ENCODE data around the gene NRG2.

Gene NRG2

DNA sequence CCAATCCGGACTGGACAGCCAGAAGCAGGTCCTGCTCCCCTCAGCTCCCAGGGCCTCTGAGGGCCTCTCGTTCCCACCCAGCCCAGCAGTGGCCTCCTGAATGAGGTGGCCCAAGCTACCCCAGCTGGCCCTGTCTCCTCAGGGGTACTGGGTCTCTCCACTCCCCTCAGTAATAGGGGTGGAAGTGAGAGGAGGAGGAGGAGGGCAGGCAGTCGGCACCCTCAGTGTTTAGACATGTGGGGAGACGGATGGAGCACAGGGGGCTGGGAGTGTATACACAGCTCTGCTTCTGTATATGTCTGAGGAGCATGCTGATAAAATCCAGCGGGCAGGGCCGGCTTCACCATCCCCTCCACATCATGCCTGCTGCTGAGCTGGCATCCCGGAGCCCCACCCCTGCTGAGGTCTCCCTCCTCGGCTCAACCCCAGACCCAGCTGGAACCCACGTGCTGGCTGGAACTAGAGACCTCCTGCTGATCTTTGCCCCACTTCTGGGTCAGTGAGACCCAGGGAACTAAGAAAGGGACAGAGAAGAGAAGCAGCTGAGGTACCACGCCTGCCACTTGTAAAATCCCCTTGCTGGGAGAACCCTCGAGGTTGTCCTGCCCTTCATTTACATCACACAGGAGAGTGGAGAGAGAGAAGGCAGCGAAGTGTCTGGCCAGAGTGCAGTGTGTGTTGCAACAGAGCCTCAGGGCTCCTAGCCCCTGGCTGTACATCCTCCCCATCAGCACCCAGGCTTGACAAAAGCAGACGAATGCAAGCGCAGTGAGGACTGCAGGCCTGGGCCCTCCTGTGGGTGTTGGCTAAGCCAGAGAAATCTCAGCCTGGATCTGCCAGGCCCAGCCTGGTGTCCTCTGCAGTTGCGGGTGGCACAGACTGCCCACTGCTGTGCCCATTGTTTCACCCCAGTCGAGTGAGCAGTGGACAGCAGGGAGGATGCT is 170.0 kb downstream of the NRG2 start:
- DNase-seq: no peak

DNA sequence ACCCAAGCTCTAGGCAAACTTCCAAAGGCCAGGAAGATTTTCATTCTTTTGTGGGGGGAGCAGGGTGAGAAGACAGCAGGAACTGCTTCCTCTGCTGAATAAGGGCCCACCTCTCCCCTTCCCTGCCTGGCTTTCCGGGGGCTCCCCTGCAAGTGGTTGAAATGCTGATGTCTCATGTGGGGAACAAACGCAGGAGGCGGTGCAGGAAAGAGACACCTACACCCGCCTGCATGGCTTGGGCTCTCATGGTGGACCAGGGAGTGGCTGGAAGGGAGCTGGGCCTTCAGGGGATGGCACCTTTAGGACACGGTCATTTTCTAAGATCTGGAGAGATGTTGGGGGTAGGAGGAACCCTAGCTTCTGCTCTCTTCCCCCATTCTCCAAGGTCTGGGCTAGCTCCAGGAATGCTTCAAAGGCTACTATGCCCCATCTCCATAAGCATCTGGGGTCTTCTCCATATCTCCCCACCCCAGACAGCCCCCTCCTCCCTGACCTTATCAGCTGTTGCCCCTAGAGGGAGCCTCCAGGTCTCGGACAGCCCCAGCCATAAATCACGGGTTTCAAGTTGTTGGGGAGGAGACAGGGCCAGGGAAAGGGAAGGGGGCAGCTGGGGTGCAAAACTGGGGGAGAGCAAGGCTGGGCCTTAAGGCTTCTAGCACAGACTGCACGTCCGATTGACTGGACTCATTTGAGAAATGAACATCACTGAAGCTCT is 170.9 kb downstream of the NRG2 start:
- DNase-seq: no peak

DNA sequence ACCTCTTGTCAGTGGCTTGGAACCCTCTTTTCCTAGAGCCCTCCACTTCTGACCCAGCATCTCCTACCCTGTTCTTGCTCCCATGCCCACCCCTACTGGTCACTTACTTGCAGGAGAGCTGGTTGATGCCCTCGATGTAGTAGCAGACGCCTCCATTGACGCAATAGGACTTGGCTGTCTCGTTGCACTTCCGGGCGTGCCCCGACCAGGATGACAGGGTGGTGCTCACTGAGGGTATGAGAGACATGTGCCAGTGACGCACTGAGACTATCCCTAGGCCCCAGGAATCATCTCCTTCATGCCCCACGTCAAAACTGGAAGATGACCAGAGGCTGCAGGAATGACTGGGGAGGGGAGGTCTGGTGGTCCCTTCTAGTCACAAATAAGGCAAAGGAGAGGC is 171.5 kb downstream of the NRG2 start:
- no peak for DNase-seq

DNA sequence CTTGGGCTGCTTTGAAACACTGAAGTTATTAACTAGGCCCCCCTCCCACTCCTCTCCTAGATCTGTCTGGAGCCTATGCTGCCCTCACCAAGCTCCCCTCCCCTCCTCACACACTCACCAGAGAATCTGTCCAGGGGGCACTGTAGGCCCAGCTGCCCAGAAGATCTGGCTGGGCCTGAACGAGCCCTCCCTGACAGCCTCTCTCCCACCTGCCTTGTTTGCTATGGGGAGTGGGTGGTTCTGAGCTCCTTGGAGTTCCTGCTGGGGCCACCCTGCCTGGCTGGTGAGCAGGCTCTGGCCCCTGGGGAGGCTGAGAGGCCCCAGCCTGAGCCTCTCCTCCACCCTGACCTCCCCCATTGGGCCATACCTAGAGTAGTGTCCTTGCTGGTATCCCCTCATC is 172.4 kb downstream of the NRG2 start:
- no peak for DNase-seq

DNA sequence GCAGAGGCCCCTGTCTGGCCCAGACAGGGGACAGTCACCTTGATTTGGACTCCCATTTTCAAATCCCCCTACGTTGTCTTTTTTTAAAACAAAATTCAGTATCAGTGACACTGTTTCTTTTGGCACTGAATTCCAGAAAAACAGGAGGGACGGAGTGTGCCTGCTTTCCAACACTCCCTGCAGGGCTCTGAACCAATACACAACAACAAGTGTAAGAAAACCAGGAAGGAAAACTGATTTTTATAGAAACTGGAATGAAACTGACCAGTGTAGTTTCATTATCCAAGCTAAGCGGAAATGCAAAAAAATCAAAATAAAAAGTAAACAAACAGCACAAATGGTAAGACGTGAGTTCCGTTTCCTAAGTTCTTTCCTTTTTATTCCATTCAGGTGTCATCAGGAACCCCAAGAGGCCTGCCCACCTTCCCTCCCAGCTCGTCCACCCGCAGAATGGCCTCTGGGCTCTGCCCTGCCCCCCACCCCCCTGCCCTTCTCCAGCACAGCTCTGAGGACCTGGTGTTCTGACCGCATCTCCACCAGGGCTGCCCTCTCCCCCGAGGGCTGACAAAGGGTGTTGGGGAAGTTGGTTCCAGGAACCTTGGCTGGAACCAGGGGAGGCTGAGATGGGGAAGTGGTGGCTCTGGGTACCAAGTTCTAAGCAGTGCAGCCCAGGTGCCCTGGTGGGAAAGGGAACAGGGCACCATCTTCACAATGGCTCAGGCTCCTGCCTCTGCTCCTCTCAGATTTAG is 173.9 kb downstream of the NRG2 start:
- DNase-seq: no peak

DNA sequence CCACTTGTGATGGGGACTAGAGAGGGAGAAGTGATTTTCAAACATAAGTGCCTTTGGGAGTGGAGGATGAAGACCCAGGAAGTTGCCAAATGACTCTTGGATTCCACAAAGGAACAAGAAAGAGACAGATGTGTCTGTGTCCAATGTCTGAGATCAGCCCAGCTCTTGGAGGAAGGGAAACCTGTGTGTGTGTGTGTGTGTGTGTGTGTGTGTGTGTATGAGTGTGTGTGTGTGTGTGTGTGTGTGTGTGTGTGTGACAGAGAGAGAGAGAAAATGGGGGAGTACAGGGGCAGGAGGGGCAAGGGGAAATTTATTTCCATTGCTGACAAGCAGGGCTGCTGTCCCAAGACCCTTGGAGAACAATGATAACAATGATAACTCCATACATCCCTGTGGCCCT is 175.5 kb downstream of the NRG2 start:
- DNase-seq: no peak

DNA sequence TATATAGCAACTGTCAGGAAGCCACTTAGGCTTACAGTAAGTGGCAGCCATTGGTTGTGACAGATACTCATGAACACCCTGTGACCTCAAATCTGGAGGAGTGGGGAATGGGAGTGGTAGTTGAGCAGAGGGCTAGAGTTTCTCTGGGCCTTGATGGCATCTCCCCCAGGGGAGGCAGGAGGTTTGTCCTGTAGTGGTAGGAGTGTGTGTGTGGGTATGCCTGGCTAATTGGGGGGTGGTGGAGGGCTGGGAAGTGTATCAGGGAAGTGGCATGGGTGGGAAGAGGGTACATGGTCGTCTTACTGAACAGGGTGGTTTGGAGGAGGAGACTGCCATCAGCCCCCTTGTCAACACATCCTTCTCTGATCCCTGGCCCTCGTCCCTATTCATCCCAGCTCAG is 176.0 kb downstream of the NRG2 start:
- DNase-seq: no peak

DNA sequence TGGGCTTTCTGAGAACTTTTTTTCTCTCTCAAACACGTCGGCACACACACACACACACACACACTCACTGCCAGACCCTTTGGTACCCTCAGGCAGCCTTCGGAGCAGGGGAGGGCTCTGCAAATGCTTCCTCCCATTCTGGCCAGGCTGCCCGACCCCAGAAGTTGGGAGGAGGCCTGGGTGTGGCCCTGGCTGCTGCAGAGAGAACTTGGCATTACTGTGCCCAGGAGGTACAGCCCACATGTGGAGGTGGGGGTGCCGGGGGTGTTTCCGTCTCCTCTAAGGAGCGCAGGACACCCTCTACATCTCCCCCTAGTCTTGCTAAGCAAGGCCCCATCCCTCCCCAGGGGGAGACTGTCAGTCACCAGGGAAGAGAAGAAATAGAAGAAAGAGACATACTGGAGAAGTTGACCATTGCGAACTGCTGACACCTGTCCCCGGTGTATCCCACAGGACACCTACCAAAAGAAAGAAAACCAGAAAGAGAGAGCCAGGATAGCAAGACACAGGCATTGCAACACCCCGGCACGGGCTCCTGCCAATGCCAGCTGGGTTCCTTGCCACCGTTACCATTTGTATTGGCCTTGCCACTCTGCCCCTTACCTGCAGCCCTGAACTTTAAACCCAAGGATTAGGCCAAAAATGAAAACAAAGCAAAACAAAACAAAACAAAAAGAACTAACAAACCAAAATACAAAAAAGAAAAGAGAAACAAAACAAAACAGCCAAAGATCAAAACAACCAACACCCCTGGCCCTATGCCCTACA is 178.2 kb downstream of the NRG2 start:
- no peak for DNase-seq

DNA sequence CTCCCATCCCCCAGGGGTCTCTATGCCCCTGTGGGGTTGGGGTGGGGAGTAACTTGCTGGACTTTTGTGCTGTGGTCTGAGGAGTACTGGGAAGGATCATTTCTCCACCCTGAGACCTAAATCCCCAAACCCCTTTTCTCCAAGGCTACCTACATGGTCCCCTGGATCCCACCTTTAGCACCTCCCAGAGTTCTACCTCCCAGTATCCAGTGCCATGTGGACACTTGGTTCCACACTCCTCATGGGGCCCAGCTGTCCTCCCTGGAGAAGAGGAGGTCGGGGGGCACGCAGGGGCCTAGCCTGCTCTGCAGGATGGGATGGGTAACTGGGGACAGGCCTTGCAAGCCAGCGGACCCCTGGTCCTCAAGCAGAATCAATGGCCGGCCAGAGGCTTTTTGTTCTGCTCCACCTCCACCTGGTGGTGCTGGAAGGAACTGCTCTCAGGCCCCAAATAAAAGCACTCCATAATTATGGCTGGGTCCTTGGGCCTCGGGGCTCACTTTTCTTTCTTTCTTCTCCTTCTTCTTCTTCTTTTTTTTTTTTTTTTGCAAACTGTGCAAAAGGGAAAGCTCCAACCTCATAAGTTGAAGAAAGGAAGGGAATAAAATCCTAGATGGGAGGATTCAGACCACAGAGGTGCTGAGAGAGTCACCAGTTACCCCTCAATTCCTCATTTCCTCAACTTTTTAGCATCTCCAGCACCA is 179.1 kb downstream of the NRG2 start:
- DNase-seq: no peak

DNA sequence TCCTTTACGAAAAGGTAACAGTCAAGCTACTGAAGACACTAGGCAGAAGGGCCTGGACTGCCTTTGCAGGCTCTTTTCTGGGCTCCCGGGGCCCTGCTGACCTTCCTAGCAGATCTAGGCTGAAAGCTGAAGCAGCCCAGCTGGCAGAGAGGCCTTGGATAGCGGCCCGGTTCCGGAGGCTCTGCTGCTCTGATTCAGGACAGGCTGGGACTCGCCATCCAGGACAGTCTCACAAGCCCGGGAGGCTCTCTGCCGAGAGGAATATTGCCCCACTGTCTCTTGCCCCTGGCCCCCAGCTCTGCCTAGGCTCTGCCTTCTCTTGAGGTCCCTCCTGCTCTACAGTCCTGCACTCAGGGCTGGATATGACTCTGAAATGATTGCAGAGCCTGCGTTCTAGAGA is 179.7 kb downstream of the NRG2 start:
- DNase-seq: no peak

DNA sequence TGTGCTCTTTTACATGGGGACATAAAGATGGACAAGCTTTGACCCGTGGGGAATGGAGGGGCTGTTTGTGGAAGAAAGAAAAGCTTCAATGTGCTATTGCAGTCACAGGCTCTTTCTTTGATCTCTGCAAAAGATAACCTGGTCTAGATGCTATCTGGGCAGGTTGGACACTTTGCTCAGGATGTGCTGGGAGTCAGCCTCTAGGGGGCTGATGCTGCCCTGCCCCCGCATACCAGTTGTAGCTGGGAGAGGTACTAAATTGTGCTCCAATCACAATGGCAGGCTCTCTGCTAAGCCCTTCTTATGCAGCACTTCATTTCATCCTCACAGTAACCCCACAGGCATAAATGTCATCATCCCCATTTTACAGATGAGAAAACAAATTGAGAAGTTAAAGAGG is 180.3 kb downstream of the NRG2 start:
- no peak for DNase-seq

DNA sequence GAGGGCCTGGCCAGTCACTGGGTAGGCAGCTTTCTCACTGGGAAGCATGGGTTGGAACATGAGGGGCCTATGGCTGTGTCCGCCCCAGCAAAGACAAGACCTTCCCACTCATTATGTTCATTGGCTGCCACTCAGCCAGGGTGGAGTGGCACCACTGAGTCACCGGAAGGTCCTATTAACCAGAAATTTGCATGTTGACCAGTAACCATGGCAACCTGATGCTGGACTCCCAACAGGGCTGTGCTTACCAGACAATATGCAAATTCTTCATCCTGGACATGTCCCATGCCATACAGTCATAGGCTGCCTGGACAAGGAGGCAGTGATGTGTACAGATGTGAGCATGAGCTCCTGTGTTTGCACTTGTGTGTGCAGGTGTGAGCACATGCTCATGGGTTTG is 180.8 kb downstream of the NRG2 start:
- DNase-seq: no peak

DNA sequence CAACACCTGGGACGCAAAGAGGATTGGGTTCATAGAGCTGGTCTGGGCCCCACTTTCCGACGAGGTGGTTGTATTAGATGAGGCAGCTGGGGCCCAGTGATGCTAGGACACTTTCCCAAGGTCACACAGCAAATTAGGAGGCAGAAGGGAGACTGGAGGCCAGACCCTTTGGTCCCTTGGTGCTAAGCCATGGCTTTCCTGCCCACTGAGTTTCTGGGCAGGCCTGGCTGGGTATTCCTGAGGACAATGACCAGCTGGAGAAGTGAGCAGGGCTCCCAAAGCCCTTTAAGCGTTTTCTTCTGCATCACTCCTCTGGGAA is 181.3 kb downstream of the NRG2 start:
- DNase-seq: no peak

DNA sequence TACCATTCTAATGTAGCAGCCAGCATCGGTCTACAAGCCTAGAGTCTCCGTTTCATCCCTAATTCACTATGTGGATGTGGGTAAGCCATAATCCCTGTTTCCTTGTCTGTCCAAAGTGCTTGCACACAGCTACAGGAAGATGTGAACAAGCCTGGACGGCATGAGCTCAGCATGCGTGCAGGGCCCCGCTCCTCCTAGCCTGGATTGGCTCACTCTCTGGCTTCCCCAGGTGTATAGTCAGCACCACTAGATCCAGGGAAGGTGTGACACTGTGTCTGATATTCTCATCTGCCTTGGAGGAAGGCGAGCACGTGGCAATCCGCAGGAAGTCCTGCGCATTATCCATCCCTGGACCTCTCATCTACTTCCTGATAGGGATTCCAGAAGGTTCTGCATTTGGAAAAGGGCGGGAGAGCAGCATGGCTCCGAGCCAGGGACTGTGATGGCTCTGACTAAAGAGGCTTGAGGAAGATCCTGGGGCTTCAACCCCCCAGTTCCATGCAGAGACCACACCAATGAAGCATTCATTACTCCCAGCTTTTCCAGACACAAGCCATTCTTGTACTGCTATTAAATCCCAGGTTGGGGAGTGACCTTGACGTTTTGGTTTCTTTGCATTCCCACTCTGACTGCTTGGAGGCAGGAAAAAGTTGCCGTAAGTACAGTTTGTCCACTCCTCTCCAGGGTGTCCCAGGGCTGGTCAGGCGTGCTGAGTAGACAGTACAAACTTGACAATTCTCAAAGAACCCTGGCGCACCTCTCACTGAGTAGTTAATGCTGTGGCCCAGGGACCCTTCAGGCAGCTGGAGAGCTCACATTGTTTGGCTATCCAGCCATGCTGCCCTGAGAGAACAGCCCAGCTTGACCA is 181.8 kb downstream of the NRG2 start:
- DNase-seq: no peak

DNA sequence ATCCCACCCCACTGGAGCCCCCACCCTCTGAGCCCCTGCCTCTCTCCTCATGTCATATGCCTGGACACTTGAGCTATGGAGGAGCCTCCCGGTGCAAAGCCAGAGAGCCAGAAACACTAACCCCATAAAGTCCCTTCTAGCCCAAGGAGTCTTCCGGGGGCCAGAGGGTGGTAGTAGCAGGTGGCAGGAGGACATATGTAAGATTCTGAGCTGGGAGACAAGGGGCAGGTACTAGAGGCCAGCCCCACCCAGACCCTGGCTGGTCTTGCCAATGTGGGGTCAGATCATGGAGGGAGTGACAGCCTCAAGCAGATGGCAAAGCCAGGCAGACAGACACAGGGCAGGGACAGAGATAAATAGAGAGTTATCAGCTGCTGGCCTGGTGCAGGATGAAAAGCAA is 184.1 kb downstream of the NRG2 start:
- DNase-seq: no peak

DNA sequence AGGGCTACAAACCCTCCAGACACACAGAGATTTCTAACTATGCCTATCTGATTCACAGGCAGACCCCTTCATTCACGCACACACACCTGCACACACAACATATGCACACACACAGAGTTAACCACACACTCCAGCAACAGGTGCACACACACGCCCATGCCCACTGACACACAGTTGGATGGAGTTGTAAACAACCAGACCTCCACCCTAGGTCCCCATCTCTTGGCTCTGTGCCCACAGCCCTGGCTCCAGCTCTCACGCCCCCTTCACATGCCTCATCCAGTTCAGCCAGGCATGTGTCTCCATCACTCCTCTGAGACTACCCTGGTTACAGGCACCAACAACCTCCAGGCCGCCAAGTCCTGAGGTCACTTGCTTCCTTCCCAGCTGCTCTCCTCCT is 186.4 kb downstream of the NRG2 start:
- peak; percentile 68 for DNase-seq

DNA sequence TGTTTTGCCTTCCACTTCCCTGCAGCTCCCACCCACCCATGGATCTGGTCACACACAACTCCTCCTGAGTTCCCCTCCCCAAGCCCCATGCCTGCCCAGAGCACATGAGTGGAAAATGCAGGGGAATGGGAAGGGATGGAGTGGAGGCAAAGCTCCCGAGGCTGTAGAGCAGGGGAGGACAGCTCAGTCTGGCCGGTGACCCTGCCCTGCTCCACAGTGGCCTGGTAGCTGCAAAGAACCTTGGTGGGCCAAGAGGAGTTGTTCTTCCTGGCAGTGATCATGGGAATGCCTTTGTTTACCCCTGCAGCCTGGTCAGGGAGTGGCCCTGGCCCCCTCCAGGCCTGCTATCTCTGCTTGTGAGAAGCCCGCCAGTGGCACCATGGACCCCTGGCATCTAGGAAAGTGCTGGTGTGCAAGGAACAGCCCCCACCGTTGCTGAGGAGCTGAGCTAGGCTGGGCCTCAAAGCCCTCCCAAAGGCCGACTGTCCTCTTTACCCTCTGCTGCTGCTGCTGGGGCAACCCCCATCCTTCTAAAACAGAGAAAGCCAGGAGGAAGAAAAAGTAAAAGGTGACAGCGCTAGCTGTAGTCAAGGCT is 187.1 kb downstream of the NRG2 start:
- DNase-seq: no peak

DNA sequence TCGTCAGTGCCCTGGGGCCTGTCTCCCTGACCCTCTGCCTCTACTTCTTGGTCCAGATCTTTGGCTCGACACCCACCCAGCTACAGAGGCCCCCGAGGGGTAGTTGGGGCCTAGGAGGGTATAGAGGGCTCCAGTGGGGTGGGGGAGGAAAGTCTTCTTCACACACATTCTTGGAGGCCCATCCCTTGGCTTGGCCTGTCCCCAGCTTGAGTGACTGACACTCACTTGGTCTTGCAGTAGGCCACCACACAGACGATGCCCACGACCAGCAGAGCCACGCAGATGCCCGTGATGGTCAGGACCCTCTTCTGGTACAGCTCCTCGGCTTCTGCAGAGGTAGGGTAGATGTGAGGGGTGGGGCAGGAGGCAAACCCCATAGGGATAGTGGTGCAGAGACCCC is 187.6 kb downstream of the NRG2 start:
- no peak for DNase-seq

DNA sequence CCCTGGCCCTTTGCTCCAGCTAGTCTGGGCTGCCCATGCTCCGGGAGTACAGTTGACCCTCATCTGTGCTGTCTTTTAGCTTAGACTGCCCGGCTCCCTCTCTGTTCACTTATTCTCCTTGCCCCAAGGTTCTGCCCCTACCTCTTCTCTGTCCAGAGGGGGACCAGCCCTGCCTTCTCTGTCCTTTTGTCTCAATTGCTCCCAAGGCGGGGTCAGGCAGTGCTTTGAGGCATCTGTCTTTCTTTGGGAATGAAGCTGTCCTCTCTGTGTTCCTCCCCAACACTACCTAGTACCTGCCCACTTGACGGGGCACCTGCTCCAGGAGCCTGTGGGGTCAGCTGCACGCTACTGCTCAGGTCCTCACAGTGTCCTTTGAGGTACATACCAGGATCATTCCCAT is 188.1 kb downstream of the NRG2 start:
- DNase-seq: no peak

DNA sequence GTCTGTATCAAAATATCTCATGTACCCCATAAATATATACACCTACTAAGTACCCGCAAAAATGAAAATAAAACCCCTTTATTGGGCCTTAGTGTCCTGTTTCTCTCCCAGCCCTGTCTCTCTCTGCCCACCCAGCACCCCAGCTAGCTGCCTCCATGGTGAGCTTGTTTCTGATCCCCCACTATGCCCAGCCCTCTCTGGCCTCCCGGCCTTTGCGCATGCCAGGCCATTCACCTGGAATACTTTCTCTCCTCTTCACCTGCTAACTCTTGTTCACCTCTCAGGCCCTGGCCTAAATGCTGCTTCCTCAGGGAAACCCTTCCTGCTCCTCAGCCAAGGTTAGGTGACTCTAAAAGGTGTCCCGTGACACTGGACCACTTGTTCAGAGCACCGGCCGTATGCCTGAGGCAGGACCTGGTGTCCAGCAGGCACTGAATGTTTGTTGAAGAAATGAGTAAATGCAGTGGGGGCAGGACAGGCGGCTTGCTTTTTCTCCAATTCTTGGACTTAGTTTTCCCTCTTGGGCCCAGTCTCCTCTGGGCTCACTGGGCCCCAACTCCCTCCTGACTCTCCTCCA is 189.0 kb downstream of the NRG2 start:
- DNase-seq: no peak

DNA sequence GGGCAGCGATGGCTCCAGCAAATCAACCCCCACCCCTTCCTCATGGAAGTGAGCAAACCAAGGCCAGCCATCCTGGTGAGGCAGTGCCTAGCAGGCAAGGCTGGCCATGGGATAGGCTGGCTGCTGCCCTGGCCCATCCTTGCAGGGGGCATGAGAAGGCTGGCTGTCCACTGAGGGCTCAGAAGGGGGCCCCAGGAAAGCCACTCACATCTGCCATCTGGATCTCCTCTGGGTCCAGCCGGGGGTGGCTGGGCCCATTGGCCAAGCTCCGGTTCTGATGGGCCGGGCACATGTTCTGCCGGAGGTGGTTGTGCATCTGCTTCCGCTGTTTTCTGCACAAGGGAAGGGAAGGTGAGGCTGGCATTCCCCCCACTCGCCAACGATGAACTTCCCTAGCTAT is 190.4 kb downstream of the NRG2 start:
- DNase-seq: no peak
